PC-3 (cell line): ENCODE data around the gene CKS1B. TPM values are rescaled to one million over a fixed set of nuclear protein-coding genes. Genes with fewer than 3 reads are reported as not detected.

ENCODE experiments used
- ATAC-seq: fragments of 200-7000 bp; cut with Tn5 transposase; 2 replicates; pipeline ENCODE4 v1.9.1; 2020; ENCODE audit warnings: mild to moderate bottlenecking, moderate library complexity
- BruUV-seq: library from RNA; stranded (reverse); fragments of 400-500 nt; replicated peaks from 2 replicates; lab custom pipeline; 2021; lab: Mats Ljungman, UMichigan
- CTCF ChIA-PET: fragments of 300-600 bp; sonication (Branson Sonifier 250); formaldehyde crosslinking; loops from one replicate; lab custom pipeline; 2022; ENCODE audit warnings: antibody characterized with exemption; lab: Charles Lee
- POLR2A ChIA-PET: fragments of 300-600 bp; sonication (Branson Sonifier 250); formaldehyde crosslinking; loops from one replicate; lab custom pipeline; 2022; ENCODE audit warnings: antibody characterized with exemption; ENCODE audit not compliant: unreplicated experiment; lab: Charles Lee
- DNase-seq: peaks from one replicate; pipeline ENCODE4 v3.0.0-alpha.2; 2015
- H2AFZ ChIP-seq: fragments of 300-600 bp; sonication (generic); 2 replicates; pipeline ENCODE4 v1.6.0; 2016; ENCODE audit warnings: antibody characterized with exemption, low read length
- H3F3A ChIP-seq: fragments of 300-600 bp; sonication (generic); one replicate; pipeline ENCODE4 v1.6.0; 2017; ENCODE audit warnings: antibody characterized with exemption, low read length, control low read depth, mild to moderate bottlenecking; ENCODE audit not compliant: unreplicated experiment
- H3K27ac ChIP-seq: fragments of 300-600 bp; sonication (generic); 2 replicates; pipeline ENCODE4 v1.5.1; 2016; ENCODE audit warnings: mild to moderate bottlenecking, low read length
- H3K27me3 ChIP-seq: fragments of 300-600 bp; sonication (generic); 2 replicates; pipeline ENCODE4 v1.6.1; 2016; ENCODE audit warnings: low read length, mixed read lengths
- H3K36me3 ChIP-seq: fragments of 300-600 bp; sonication (generic); 2 replicates; pipeline ENCODE4 v1.6.1; 2016; ENCODE audit warnings: low read depth, mixed run types, low read length, mixed read lengths
- H3K4me1 ChIP-seq: fragments of 300-600 bp; sonication (generic); 2 replicates; pipeline ENCODE4 v1.5.1; 2016; ENCODE audit warnings: low read length; ENCODE audit not compliant: insufficient read depth
- H3K4me2 ChIP-seq: fragments of 300-600 bp; sonication (generic); 2 replicates; pipeline ENCODE4 v1.6.0; 2016; ENCODE audit warnings: low read length
- H3K4me3 ChIP-seq: fragments of 300-600 bp; sonication (generic); 2 replicates; pipeline ENCODE4 v1.5.1; 2016; ENCODE audit warnings: mild to moderate bottlenecking, low read length, mixed read lengths
- H3K79me2 ChIP-seq: fragments of 300-600 bp; sonication (generic); 2 replicates; pipeline ENCODE4 v1.6.1; 2017; ENCODE audit warnings: low read length, mixed read lengths
- H3K9ac ChIP-seq: fragments of 300-600 bp; sonication (generic); 2 replicates; pipeline ENCODE4 v1.6.0; 2016; ENCODE audit warnings: mild to moderate bottlenecking, low read length
- H3K9me2 ChIP-seq: fragments of 300-600 bp; sonication (generic); replicated peaks from 2 replicates; pipeline ENCODE4 v1.6.1; 2016; ENCODE audit warnings: mixed run types, low read length, mixed read lengths
- H3K9me3 ChIP-seq: fragments of 300-600 bp; sonication (generic); 2 replicates; pipeline ENCODE4 v1.6.1; 2016; ENCODE audit warnings: low read length, mixed read lengths
- H4K20me1 ChIP-seq: fragments of 300-600 bp; sonication (generic); 2 replicates; pipeline ENCODE4 v1.6.1; 2016; ENCODE audit warnings: low read length, mixed read lengths
- EZH2 ChIP-seq: fragments of 300-600 bp; sonication (generic); IDR thresholded peaks from one replicate; pipeline ENCODE4 v1.6.1; 2017; ENCODE audit warnings: antibody characterized with exemption, mild to moderate bottlenecking, low read length; ENCODE audit not compliant: unreplicated experiment
- EZH2phosphoT487 ChIP-seq: fragments of 300-600 bp; sonication (generic); IDR thresholded peaks from 2 replicates; pipeline ENCODE4 v1.6.1; 2018; ENCODE audit warnings: mild to moderate bottlenecking, antibody characterized with exemption, low read length, borderline replicate concordance
- intact Hi-C: fragments of 100-400 bp; cut with micrococcal nuclease; formaldehyde crosslinking; loops from 2 replicates; pipeline ENCODE4 v1.9.0; 2023
- total RNA-seq: library from RNA; depleted of rRNA; stranded (reverse); fragments of >200 nt; gene quantifications from 2 replicates; pipeline ENCODE4 v1.2.3, GENCODE V29; 2014
- TF ChIP-seq, protein P1 (sequence below): fragments of 300-600 bp; sonication (generic); conservative IDR thresholded peaks from 2 replicates; pipeline ENCODE4 v1.5.1; 2017; ENCODE audit warnings: antibody characterized with exemption, low read depth, mild to moderate bottlenecking, low read length

The CKS1B gene
- total RNA-seq, 1 experiment from 2014 or later: 390 TPM

DNA sequence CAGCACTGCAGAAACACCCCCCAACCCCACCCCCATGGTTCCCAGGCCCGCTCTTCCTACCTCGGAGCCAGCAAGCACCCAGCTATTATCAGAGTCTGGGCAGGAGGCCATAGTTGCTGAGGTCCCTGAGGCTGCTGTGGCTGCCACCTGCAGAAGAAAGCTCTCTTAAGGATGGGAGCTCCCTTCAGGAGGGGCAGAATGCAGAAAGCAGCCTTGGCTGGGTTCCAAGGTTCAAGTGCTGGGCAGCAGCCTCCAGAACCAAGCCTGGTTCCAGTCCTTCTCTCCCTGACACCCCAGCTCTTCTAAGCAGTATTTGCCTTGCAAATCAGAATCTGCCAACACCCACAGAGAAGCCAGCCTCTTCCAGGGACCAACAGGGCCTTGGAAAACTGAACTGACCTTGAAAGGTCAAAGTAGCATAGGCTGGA, 20.9 kb upstream of the CKS1B start:
- intact Hi-C loops: no loop called here
- Histone ChIP-seq H2AFZ (no peak overlapping the region), H3K9me2 (no peaks in the 10 kb centered on the region), H3K9me3 (no peaks in the 10 kb centered on the region), H3K27me3 (no peaks in the 10 kb centered on the region), H3K9ac (no peak overlapping the region), H3K4me1 (peaks cover 13% of the 10 kb centered on the region), H3F3A (no peaks in the 10 kb centered on the region), H3K4me2 (no peak overlapping the region), H4K20me1 (no peaks in the 10 kb centered on the region), H3K4me3 (no peak overlapping the region), H3K36me3 (0 out of 2 replicates have a peak, but pooled peaks cover 2% of the 10 kb centered on the region), H3K27ac (no peak overlapping the region), H3K79me2 (no peaks in the 10 kb centered on the region)
- BruUV-seq: no TSS peak
- TF ChIP-seq, protein P1, sequence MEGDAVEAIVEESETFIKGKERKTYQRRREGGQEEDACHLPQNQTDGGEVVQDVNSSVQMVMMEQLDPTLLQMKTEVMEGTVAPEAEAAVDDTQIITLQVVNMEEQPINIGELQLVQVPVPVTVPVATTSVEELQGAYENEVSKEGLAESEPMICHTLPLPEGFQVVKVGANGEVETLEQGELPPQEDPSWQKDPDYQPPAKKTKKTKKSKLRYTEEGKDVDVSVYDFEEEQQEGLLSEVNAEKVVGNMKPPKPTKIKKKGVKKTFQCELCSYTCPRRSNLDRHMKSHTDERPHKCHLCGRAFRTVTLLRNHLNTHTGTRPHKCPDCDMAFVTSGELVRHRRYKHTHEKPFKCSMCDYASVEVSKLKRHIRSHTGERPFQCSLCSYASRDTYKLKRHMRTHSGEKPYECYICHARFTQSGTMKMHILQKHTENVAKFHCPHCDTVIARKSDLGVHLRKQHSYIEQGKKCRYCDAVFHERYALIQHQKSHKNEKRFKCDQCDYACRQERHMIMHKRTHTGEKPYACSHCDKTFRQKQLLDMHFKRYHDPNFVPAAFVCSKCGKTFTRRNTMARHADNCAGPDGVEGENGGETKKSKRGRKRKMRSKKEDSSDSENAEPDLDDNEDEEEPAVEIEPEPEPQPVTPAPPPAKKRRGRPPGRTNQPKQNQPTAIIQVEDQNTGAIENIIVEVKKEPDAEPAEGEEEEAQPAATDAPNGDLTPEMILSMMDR: no peak
- TF ChIP-seq EZH2phosphoT487 (no peak), EZH2 (no peak)
- no peak for DNase-seq
- ChIA-PET CTCF (no interaction called here), POLR2A (no interaction called here)
- ATAC-seq: no peak

GRCh38 chr1:154954541-154954940, 19.9 kb upstream of the CKS1B start:
- H3K27me3 ChIP-seq: no peaks in the 10 kb centered on the region
- H3K4me1 ChIP-seq: peaks cover 13% of the 10 kb centered on the region
- BruUV-seq: no TSS peak
- ChIA-PET POLR2A (interaction anchor here (1.3 kb wide), 1 partner anchor 19 kb away, joined by 26 read pairs; no protein-coding TSS in a partner anchor), CTCF (interaction anchor here (0.6 kb wide), 1 partner anchor 287 kb away, joined by 3 read pairs; no protein-coding TSS in a partner anchor)
- no peaks in the 10 kb centered on the region for H4K20me1 ChIP-seq
- TF ChIP-seq EZH2 (no peak), EZH2phosphoT487 (no peak)
- TF ChIP-seq, protein P1: no peak
- no peaks in the 10 kb centered on the region for H3K9me2 ChIP-seq
- ATAC-seq (no peak), DNase-seq (no peak)
- intact Hi-C loops: no loop called here
- H3K79me2 ChIP-seq: peaks cover 5% of the 10 kb centered on the region
- no peak overlapping the region for H3K27ac ChIP-seq
- H3K4me3 ChIP-seq: no peak overlapping the region
- H2AFZ ChIP-seq: no peak overlapping the region
- H3K36me3 ChIP-seq: peaks cover 8% of the 10 kb centered on the region; the same call in 1 of the 2 replicates
- no peaks in the 10 kb centered on the region for H3F3A ChIP-seq
- H3K4me2 ChIP-seq: no peak overlapping the region
- H3K9me3 ChIP-seq: no peaks in the 10 kb centered on the region
- H3K9ac ChIP-seq: no peak overlapping the region

DNA sequence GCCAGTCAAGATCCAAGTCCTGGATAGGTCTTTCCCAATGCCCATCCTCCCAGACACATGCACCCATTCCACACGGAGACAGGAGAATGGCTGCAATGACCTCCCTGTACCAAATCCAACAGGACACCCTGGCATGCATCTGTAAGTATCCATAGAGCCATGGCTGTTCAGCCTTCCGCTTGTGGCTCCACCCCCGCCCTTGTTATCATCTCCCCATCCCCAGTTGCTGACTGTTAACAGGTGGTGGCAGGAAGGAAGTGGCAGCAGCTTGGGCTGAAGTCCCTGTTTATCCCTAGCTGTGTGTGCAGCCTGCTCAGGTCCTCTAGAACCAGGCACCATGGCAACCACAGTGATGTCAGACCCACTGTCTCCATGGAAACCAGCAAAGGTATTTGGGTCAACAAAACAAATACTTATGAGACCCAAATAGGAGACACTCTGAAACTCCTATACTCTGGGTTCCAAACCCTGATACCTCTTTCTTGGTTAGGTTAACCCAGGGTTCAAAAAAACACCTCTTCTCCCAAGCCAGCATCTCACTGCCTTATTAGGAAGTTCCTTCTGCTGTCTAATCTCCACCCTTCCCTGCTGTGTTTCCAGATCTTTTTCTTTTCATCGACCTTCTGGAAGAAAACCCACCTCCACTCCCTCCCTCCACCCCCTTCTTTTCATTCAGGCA, 19.3 kb upstream of the CKS1B start:
- BruUV-seq: no TSS peak
- peak overlapping the region; percentile 89 for H3K4me2 ChIP-seq
- no peaks in the 10 kb centered on the region for H3K9me2 ChIP-seq
- peak overlapping the region; percentile 35; the same call in 1 of the 2 replicates for H3K9ac ChIP-seq
- peak overlapping the region; percentile 64; the same call in 1 of the 2 replicates for H2AFZ ChIP-seq
- no peak for ATAC-seq
- peaks cover 8% of the 10 kb centered on the region; the same call in 1 of the 2 replicates for H3K36me3 ChIP-seq
- TF ChIP-seq EZH2phosphoT487 (no peak), EZH2 (no peak)
- TF ChIP-seq, protein P1: no peak
- ChIA-PET POLR2A (interaction anchor here (0.7 to 1.3 kb wide), 5 partner anchors 16 to 27 kb away, joined by 3 to 26 read pairs (median 5); no protein-coding TSS in a partner anchor), CTCF (interaction anchor here (0.6 to 1.5 kb wide), 6 partner anchors 11 to 288 kb away, joined by 3 to 9 read pairs (median 7); partner anchors contain the start of gene LENEP)
- peaks cover 14% of the 10 kb centered on the region for H3K4me1 ChIP-seq
- intact Hi-C loops: no loop called here
- DNase-seq: no peak
- H4K20me1 ChIP-seq: no peaks in the 10 kb centered on the region
- no peaks in the 10 kb centered on the region for H3F3A ChIP-seq
- H3K9me3 ChIP-seq: no peaks in the 10 kb centered on the region
- H3K27me3 ChIP-seq: no peaks in the 10 kb centered on the region
- peak overlapping the region; percentile 69 for H3K4me3 ChIP-seq
- 0 out of 2 replicates have a peak overlapping the region, but pooled peaks have one; percentile 8 for H3K27ac ChIP-seq
- peaks cover 11% of the 10 kb centered on the region for H3K79me2 ChIP-seq
